Gastrocnemius medialis (tissue), 4 donors: Measurements from ENCODE around the gene SLC46A2. TPM values are rescaled to one million over a fixed set of nuclear protein-coding genes. Genes with fewer than 3 reads are reported as not detected.

Source experiments
- ATAC-seq, 2 donors: fragments of 150-250 bp; one replicate each; pipeline ENCODE4 v1.9.1; 2016
- DNase-seq, 2 donors: peaks; one replicate each; pipeline ENCODE4 v3.0.0-alpha.2; 2019
- H3K27ac ChIP-seq, 4 donors: fragments of 200-600 bp; sonication (generic); 1 replicate in 1 of 4; 2 replicates in 3 of 4; pipeline ENCODE4 v1.5.1; 2016 to 2018; ENCODE audit warnings: mild to moderate bottlenecking in 2 of 4, moderate library complexity in 1 of 4
- H3K27me3 ChIP-seq, 3 donors: fragments of 200-600 bp; sonication (generic) in 2 of 3; 1 replicate in 1 of 3; 2 replicates in 2 of 3; pipeline versions ENCODE4 v1.5.1 to v1.6.0; 2016 to 2019; ENCODE audit warnings: mild to moderate bottlenecking in 1 of 3, moderate library complexity in 1 of 3
- H3K36me3 ChIP-seq, 2 donors: fragments of 200-600 bp; sonication (generic) in 1 of 2; one replicate each; pipeline ENCODE4 v1.5.1; 2017 to 2018
- H3K4me1 ChIP-seq, 2 donors: fragments of 200-600 bp; sonication (generic) in 1 of 2; one replicate each; pipeline ENCODE4 v1.5.1; 2016 to 2017; ENCODE audit warnings: mild to moderate bottlenecking in 2 of 2
- H3K4me3 ChIP-seq, 4 donors: fragments of 200-600 bp; sonication (generic) in 3 of 4; 1 replicate in 1 of 4; 2 replicates in 3 of 4; pipeline ENCODE4 v1.5.1; 2016 to 2019; ENCODE audit warnings: mild to moderate bottlenecking in 2 of 4
- H3K9me3 ChIP-seq, 3 donors: fragments of 200-600 bp; sonication (generic) in 2 of 3; 1 replicate in 1 of 3; 2 replicates in 2 of 3; pipeline ENCODE4 v1.5.1; 2016 to 2019
- POLR2A ChIP-seq, 2 donors: fragments of 450-650 bp; IDR thresholded peaks; one replicate each; pipeline ENCODE4 v1.6.1; 2017; ENCODE audit warnings: antibody characterized with exemption in 2 of 2, mild to moderate bottlenecking in 2 of 2, moderate library complexity in 2 of 2
- in situ Hi-C, 4 donors: fragments of 200-750 bp; cut with MboI; loops; one replicate each; pipeline versions ENCODE4 v1.15.0 to v1.8.0; 2017; ENCODE audit warnings: low sequenced_read_pairs in 4 of 4
- intact Hi-C: fragments of 100-400 bp; cut with DNase I; formaldehyde crosslinking; loops from one replicate; pipeline ENCODE4 v1.15.1; 2023; ENCODE audit warnings: low total_unique reads
- total RNA-seq, 4 donors: library from RNA; depleted of rRNA; stranded (reverse); fragments of >200 nt; gene quantifications; one replicate each; pipeline versions ENCODE4 v1.1.0 to v1.2.3, GENCODE V29; 2016
- TF ChIP-seq, protein P1 (sequence below), 5 experiments: fragments of 450-650 bp in 3 of 5; fragments of 200-600 bp in 2 of 5; sonication (generic) in 2 of 5; IDR thresholded peaks in 4 of 5; conservative IDR thresholded peaks in 1 of 5; 1 replicate in 4 of 5; 2 replicates in 1 of 5; pipeline ENCODE4 v1.5.1; 2016 to 2019; ENCODE audit warnings: antibody characterized with exemption in 5 of 5, mild to moderate bottlenecking in 3 of 5, moderate library complexity in 3 of 5

Gene SLC46A2
- total RNA-seq, 4 donors from 2014 or later = 0.13 TPM; not detected in 3

DNA sequence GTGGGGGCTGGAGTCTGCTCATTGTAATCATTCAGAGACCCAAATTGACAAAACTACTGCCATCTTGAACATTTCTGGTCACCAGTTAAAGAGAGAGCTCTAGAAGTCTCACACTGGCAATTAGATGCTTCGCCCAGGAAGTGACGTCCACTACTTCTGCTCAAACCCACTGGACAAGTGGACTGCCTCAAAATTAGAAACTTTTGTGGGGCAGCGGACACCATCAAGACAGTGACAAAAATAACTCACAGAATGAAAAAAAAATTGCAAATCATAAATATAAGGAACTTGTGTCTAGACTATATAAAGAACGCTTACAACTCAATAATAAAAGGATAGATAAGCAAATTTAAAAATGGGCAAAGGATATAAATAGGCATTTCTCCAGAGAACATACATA, 9.8 kb upstream of the SLC46A2 start:
- intact Hi-C loops = no loop called here
- no peaks in the 10 kb centered on the region for H3K36me3 ChIP-seq
- ATAC-seq (no peak), DNase-seq (no peak)
- no peaks in the 10 kb centered on the region for H3K4me1 ChIP-seq
- in situ Hi-C loops = loop anchor here in 2 of 4 donors (5.0 to 10.0 kb wide), 2 partner anchors 53 to 56 kb away; no protein-coding TSS in a partner anchor
- H3K9me3 ChIP-seq = no peaks in the 10 kb centered on the region
- no peak overlapping the region for H3K4me3 ChIP-seq
- H3K27ac ChIP-seq = no peak overlapping the region
- H3K27me3 ChIP-seq = no peaks in the 10 kb centered on the region
- TF ChIP-seq POLR2A (IDR thresholded peaks at IDR 0.05) = no peak
- TF ChIP-seq, protein P1, sequence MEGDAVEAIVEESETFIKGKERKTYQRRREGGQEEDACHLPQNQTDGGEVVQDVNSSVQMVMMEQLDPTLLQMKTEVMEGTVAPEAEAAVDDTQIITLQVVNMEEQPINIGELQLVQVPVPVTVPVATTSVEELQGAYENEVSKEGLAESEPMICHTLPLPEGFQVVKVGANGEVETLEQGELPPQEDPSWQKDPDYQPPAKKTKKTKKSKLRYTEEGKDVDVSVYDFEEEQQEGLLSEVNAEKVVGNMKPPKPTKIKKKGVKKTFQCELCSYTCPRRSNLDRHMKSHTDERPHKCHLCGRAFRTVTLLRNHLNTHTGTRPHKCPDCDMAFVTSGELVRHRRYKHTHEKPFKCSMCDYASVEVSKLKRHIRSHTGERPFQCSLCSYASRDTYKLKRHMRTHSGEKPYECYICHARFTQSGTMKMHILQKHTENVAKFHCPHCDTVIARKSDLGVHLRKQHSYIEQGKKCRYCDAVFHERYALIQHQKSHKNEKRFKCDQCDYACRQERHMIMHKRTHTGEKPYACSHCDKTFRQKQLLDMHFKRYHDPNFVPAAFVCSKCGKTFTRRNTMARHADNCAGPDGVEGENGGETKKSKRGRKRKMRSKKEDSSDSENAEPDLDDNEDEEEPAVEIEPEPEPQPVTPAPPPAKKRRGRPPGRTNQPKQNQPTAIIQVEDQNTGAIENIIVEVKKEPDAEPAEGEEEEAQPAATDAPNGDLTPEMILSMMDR (IDR thresholded peaks at IDR 0.05 in 4 of 5, conservative IDR thresholded peaks at IDR 0.05 in 1 of 5) = no peak

DNA sequence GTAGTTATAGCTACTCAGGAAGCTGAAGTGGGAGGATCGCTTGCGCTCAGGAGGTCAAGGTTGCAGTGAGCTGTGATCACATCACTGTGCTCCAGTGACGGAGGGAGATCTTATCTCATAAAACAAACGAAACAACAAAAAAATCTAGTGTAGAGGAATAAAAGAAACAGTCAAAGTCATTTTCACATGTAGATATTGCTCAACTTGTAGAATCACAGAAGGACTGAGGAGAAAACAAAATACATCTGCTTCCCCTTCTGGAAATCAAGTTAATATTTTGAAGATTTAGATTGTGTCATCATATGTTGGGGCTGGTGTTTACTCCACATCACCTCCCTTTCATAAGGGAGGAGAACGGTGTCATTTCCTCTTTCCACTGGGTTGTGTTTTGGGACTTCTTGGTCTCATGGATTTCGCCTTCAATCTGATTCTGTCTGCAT, 8.2 kb upstream of the SLC46A2 start:
- no peak overlapping the region for H3K27ac ChIP-seq
- no peak for TF ChIP-seq POLR2A (IDR thresholded peaks at IDR 0.05)
- TF ChIP-seq, protein P1 (IDR thresholded peaks at IDR 0.05 in 4 of 5, conservative IDR thresholded peaks at IDR 0.05 in 1 of 5) = no peak
- intact Hi-C loops (no loop called here), in situ Hi-C loops (no loop called here)
- no peaks in the 10 kb centered on the region for H3K4me1 ChIP-seq
- no peaks in the 10 kb centered on the region for H3K27me3 ChIP-seq
- ATAC-seq (no peak), DNase-seq (no peak)
- no peak overlapping the region for H3K4me3 ChIP-seq
- no peaks in the 10 kb centered on the region for H3K9me3 ChIP-seq
- no peaks in the 10 kb centered on the region for H3K36me3 ChIP-seq

GRCh38 chr9:112896131-112896530, 5.5 kb upstream of the SLC46A2 start:
- no peaks in the 10 kb centered on the region for H3K9me3 ChIP-seq
- intact Hi-C loops (no loop called here), in situ Hi-C loops (no loop called here)
- no peaks in the 10 kb centered on the region for H3K27me3 ChIP-seq
- no peak for TF ChIP-seq POLR2A (IDR thresholded peaks at IDR 0.05)
- H3K36me3 ChIP-seq = no peaks in the 10 kb centered on the region
- DNase-seq (no peak), ATAC-seq (no peak)
- H3K27ac ChIP-seq = no peak overlapping the region
- H3K4me3 ChIP-seq = no peak overlapping the region
- H3K4me1 ChIP-seq = no peaks in the 10 kb centered on the region

DNA sequence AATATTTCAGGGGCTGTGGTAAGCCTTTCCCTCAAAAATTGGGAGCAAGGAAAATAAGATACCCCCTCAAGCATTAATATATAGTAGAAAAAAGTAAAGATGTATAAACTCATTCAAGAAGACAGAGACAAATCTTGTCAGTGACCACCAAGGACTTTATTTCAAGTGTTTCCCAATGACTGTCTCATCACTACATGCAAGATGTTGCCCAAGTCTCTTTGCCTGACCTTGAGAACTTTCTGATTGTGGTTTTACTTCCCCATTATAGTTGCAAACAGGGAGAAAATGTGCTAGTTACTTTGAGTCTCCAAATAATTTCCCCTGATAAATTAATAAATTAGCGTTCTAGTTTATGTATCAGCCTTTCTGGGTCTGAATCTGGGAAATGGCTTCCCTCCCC, 4.0 kb upstream of the SLC46A2 start:
- Histone ChIP-seq H3K4me3 (no peak overlapping the region), H3K4me1 (no peaks in the 10 kb centered on the region), H3K27me3 (no peaks in the 10 kb centered on the region), H3K36me3 (no peaks in the 10 kb centered on the region), H3K9me3 (no peaks in the 10 kb centered on the region), H3K27ac (no peak overlapping the region)
- TF ChIP-seq POLR2A (IDR thresholded peaks at IDR 0.05) = no peak
- TF ChIP-seq, protein P1 (IDR thresholded peaks at IDR 0.05 in 4 of 5, conservative IDR thresholded peaks at IDR 0.05 in 1 of 5) = no peak
- ATAC-seq = no peak
- in situ Hi-C loops (no loop called here), intact Hi-C loops (no loop called here)
- no peak for DNase-seq

DNA sequence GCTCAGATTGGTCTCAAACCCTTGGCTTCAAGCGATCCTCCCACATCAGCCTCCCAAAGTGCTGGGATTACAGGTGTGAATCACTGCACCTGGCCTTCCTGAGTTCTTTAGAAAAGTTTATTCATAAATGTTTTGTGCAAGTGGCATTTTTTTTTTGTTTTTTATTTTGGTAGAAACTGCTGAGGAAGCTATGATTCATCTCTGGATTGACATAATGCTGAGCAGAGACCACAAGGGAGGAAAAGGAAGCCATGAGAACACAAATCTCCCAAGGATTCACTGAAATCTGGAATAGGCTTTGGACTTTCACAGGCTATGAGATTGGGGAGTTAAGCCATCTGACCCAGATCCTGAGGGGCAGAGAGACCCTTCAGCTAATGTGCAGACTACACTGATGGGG, 3.4 kb upstream of the SLC46A2 start:
- intact Hi-C loops = no loop called here
- TF ChIP-seq POLR2A (IDR thresholded peaks at IDR 0.05) = no peak
- TF ChIP-seq, protein P1 (IDR thresholded peaks at IDR 0.05 in 4 of 5, conservative IDR thresholded peaks at IDR 0.05 in 1 of 5) = no peak
- Histone ChIP-seq H3K27ac (no peak overlapping the region), H3K9me3 (no peaks in the 10 kb centered on the region), H3K36me3 (no peaks in the 10 kb centered on the region), H3K27me3 (no peaks in the 10 kb centered on the region), H3K4me3 (no peak overlapping the region), H3K4me1 (no peaks in the 10 kb centered on the region)
- in situ Hi-C loops = no loop called here
- ATAC-seq (no peak), DNase-seq (no peak)
